NCI-H526 treated with DMSO at 0.1 percent for 48 hours (cell line): Measurements from ENCODE around the gene IRF2BPL.

Source experiments
- DNase-seq: peaks from one replicate; lab custom pipeline; 2025; lab: John Stamatoyannopoulos, UW

The IRF2BPL gene

GRCh38 chr14:77011245-77011644 lies 17.3 kb downstream of the IRF2BPL start:
- peak; percentile 12 for DNase-seq

- no peak for DNase-seq
Measured at GRCh38 chr14:77009014-77009413, 19.5 kb downstream of the IRF2BPL start.

- DNase-seq = no peak
Measured at GRCh38 chr14:77008541-77008940, 20.0 kb downstream of the IRF2BPL start.

GRCh38 chr14:77007975-77008421 lies 20.5 kb downstream of the IRF2BPL start:
- DNase-seq = peak; percentile 13

GRCh38 chr14:77007183-77007974 lies 21.1 kb downstream of the IRF2BPL start:
- no peak for DNase-seq

- no peak for DNase-seq
Measured at GRCh38 chr14:77006132-77006531, 22.4 kb downstream of the IRF2BPL start.

GRCh38 chr14:77005559-77005958 lies 22.9 kb downstream of the IRF2BPL start:
- no peak for DNase-seq

GRCh38 chr14:77004711-77005460 lies 23.6 kb downstream of the IRF2BPL start:
- no peak for DNase-seq

- DNase-seq = no peak
Measured at GRCh38 chr14:77003960-77004710, 24.4 kb downstream of the IRF2BPL start.

GRCh38 chr14:77002889-77003288 lies 25.6 kb downstream of the IRF2BPL start:
- no peak for DNase-seq

GRCh38 chr14:77002335-77002734 lies 26.2 kb downstream of the IRF2BPL start:
- no peak for DNase-seq

GRCh38 chr14:77000340-77001270 lies 27.9 kb downstream of the IRF2BPL start:
- peak; percentile 27 for DNase-seq

GRCh38 chr14:76998910-76999309 lies 29.6 kb downstream of the IRF2BPL start:
- no peak for DNase-seq

GRCh38 chr14:76997257-76997970 lies 31.1 kb downstream of the IRF2BPL start:
- no peak for DNase-seq

- DNase-seq = no peak
Measured at GRCh38 chr14:76996563-76997146, 31.9 kb downstream of the IRF2BPL start.

- no peak for DNase-seq
Measured at GRCh38 chr14:76995279-76996035, 33.1 kb downstream of the IRF2BPL start.

- DNase-seq = no peak
Measured at GRCh38 chr14:76993752-76994151, 34.8 kb downstream of the IRF2BPL start.

- no peak for DNase-seq
Measured at GRCh38 chr14:76990084-76990483, 38.4 kb downstream of the IRF2BPL start.

- DNase-seq = no peak
Measured at GRCh38 chr14:76987956-76988520, 40.5 kb downstream of the IRF2BPL start.
